Measurements from ENCODE around the gene TRAF1. TPM values are rescaled to one million over a fixed set of nuclear protein-coding genes. Genes with fewer than 3 reads are reported as not detected.

Gene TRAF1
- polyA plus RNA-seq, 1 donor, result 4.3 TPM

DNA sequence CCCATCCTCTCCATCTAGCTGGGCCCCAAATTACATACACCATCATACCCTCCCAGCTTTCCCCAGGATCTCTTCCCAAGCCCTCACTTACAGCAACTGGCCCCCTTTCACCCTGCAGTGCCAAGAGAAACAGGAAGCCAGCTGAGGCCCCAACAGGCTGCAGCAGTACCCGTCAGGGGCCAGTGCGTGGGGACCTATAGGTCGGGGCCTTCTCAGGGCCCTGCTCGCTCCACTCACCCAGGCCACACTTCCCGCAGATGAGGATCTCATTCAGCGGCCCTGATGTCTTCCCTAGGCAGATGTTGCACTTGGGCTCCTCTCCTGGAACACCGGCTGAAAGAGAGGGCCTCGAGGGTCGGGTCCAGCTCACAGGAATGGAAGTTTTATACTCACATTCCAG is 56.4 kb downstream of the TRAF1 start:
- DNase-seq (ENCODE audit: low read depth), result no peak

DNA sequence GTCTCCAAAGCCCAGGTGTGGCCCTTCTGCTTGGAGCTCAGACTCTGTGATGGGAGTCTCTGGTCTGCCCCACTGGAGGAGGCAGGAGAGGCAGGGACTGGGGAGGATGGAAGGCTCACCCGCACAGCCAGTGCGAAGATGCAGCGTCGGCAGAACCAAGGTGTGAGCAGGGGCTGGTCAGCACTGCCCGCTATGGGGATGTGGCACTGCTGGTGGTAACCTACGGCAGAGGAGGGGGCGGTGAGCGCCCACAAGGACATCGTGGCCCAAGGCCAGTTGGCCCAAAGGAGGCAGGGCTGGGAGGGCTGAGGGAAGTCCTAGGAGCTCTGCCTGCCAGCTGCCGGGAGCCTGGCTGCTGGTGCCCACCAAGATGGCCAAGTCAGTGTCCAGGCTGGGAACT is 56.9 kb downstream of the TRAF1 start:
- no peak for DNase-seq (ENCODE audit: low read depth)

GRCh38 chr9:120869360-120869687 is 57.3 kb downstream of the TRAF1 start:
- DNase-seq (ENCODE audit: low read depth), result no peak

DNA sequence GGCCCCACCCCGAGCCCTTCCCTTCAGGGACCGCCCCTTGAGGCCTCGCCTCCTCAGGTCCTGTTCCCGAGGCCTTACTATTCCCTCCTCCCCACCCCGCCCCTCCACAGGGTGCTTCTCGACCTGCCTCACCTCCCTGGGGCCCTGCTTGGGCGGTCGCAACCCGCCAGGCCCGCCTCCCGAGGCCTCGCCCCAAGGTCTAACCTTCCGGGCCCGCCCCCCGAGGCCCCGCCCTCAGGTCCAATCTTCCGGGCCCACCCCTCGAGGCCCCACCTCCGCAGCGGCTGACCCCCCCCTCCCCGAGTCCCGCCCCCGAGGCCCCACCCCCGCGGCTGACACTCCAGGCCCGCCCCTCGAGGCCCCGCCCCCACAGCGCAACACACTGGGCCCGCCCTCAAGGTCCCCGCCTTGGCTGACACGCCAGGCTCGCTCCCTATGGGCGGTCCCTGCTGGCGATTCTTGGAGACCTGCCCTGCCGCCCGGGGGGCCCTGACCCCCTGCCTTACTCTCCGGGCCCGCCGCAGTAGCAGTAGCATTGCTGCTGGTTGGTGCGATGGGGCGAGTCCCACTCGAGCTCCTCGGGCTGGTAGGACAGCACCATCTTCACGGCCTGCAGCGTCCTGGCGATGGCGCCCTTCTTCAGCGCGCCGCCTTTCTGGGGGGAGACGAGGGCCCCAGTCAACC is 57.8 kb downstream of the TRAF1 start:
- DNase-seq (ENCODE audit: low read depth), result no peak

DNA sequence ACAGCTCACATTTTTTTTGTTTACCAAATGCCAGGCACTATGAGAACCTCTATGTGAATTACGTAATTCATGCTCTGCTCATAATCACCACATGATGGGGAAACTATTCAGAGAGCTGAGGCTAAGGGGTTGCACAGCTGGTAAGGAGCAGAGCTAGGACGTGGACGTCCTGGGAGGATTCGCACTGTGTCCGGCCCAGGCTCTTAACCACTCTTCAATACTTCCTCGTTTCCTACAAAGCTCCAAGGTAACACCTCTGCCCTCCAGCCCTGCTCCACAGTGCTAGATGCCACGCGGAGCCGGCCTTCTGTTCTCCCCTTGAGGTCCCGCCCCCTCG is 58.3 kb downstream of the TRAF1 start:
- no peak for DNase-seq (ENCODE audit: low read depth)

DNA sequence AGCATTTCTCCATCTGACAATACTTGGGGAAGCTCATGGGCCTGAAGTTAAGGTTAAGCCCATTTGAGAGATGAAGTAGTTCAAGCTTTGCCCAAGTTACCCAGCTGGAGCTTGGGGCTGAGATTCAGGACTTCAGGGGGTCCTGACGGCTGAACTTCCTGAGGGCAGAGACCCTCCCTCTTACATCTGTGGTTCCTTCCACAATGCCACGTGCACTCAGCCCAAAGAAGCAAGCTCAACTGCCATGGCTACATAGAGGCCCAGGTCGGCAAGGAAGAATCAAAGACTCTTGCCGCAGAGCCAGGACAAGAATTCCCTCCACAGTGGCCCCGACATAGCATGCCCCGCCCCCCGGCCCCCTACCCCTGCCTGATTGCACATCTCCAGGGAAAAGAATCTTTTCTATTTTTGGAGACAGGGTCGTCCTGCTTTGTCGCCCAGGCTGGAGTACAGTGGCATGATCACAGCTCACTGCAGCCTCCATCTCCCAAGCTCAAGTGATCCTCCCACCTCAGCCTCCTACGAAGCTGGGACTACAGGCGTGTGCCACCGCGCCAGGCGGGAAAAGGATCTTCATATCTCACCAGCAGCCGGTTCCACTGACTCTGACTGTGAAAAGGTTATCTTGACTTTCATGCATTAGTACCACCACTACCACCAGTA is 58.8 kb downstream of the TRAF1 start:
- DNase-seq (ENCODE audit: low read depth), result no peak

GRCh38 chr9:120866651-120867050 is 59.9 kb downstream of the TRAF1 start:
- DNase-seq (ENCODE audit: low read depth), result no peak

DNA sequence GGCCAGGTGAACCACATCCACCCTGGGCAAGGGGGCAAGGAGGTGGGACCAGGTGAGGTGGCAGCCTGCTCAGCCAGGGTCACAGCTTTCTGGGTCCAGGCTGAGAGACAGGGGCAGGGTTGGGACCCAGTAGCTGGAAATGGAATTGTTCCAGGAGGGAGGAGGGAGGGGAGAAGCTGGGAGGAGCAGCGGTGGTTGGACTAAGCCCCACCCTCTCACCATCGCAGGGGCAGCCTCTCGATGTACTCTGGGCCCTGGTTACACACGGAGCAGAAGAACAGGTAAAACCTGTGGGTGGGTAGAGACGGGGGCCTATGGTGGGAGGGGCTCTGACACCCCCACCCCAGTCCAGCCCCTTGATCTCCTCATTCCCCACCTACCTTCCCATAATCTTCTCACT is 60.8 kb downstream of the TRAF1 start:
- no peak for DNase-seq (ENCODE audit: low read depth)

GRCh38 chr9:120865176-120865575 is 61.4 kb downstream of the TRAF1 start:
- DNase-seq (ENCODE audit: low read depth), result no peak

DNA sequence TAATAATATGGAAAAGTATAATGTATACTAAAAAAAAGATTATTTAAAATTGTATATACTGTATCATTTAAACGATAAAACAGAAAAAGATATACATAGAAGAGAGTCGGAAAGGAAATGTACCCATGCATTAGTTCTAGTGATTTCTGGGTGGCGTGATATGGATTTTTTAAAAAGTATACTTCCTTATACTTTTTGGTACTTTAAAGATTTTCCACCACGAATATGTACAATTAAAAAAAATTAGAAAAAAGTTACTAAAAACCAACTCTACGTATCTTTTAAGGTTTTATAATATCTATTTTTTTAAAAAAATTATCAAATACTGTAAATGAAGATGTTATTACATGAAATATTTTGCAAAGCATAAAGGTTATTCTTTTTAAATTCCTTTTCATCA is 61.9 kb downstream of the TRAF1 start:
- DNase-seq (ENCODE audit: low read depth), result no peak

DNA sequence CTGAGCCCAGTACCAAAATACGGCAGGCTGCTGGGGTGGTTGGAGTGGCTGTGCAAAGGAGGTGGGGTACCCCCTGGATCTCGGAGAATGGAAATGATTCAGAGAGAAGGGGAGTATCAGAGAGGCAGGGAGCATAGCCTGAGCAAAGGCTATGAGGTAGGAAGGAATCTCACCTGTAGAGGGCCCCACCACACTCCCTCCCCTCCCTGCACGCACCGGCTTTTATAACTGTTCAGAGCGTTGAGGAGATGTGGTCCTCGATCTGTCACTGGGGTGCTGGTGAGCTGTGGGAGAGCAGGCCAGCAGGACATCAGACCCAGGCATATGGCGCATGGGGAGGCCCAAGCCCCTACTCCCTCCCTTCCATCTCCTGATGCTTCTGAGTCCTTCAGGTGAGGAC is 62.8 kb downstream of the TRAF1 start:
- DNase-seq (ENCODE audit: low read depth), result no peak

- DNase-seq (ENCODE audit: low read depth), result no peak
These were observed 64.1 kb downstream of the TRAF1 start for GRCh38 chr9:120862452-120862851.

GRCh38 chr9:120861935-120862334 is 64.7 kb downstream of the TRAF1 start:
- no peak for DNase-seq (ENCODE audit: low read depth)

- DNase-seq (ENCODE audit: low read depth), result no peak
These were observed 66.5 kb downstream of the TRAF1 start for GRCh38 chr9:120860083-120860482.

- no peak for DNase-seq (ENCODE audit: low read depth)
These were observed 67.2 kb downstream of the TRAF1 start for GRCh38 chr9:120859361-120859760.

- DNase-seq (ENCODE audit: low read depth), result no peak
These were observed 68.7 kb downstream of the TRAF1 start for GRCh38 chr9:120857902-120858301.

GRCh38 chr9:120857481-120857880 is 69.1 kb downstream of the TRAF1 start:
- DNase-seq (ENCODE audit: low read depth), result no peak

- no peak for DNase-seq (ENCODE audit: low read depth)
These were observed 69.9 kb downstream of the TRAF1 start for GRCh38 chr9:120856700-120857099.

- DNase-seq (ENCODE audit: low read depth), result no peak
These were observed 70.5 kb downstream of the TRAF1 start for GRCh38 chr9:120855827-120856670.

DNA sequence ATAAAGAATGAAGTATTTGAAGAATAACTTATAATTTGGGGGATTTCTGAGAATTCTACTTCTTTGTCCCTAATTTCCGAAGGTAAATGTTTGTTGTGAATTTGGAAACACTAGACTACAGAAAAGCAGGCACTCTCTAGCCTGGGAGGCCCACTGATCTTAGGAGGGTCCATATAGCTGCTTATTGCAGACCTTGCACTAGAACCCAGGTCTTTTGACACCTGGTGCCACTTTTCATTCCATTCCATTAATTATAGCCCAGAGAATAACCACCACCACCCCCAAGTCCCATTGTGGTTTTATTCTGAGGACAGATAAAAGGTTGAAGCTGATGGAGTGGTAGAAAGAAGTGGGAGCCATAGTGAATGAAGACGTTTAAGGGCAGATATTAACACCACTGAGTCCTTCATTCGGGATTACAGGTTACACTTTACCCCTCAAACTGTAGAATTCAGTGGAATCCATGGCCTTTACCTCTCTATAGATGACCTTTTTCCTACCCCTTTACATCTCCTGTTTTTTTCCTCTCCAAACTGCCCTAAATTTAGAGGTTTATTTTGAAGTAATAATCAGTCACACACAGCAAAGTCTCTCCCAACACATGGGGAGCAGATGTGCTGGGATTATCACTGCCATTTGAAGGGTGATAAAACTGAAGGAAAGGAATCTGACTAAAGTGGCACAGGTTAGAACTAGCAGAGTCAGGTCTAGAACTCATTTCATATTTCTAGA is 71.8 kb downstream of the TRAF1 start:
- DNase-seq (ENCODE audit: low read depth), result no peak

GRCh38 chr9:120853198-120853597 is 73.4 kb downstream of the TRAF1 start:
- DNase-seq (ENCODE audit: low read depth), result no peak
